ENCODE measurements around the gene GET3.
"Not testable (repeated sequence)": the region's sequence is repeated elsewhere in the genome, so short reads cannot be mapped to it uniquely, and the experiment has no call there.

GET3 gene

DNA sequence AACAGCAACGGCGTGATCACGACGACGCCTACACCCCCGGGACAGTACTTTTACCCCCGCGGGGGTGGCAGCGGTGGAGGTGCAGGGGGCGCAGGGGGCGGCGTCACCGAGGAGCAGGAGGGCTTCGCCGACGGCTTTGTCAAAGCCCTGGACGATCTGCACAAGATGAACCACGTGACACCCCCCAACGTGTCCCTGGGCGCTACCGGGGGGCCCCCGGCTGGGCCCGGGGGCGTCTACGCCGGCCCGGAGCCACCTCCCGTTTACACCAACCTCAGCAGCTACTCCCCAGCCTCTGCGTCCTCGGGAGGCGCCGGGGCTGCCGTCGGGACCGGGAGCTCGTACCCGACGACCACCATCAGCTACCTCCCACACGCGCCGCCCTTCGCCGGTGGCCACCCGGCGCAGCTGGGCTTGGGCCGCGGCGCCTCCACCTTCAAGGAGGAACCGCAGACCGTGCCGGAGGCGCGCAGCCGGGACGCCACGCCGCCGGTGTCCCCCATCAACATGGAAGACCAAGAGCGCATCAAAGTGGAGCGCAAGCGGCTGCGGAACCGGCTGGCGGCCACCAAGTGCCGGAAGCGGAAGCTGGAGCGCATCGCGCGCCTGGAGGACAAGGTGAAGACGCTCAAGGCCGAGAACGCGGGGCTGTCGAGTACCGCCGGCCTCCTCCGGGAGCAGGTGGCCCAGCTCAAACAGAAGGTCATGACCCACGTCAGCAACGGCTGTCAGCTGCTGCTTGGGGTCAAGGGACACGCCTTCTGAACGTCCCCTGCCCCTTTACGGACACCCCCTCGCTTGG lies 55.0 kb downstream of the GET3 start:
- H3K27me3 ChIP-seq (ENCODE audit: low read depth), result no peaks in the 10 kb centered on the region
- in situ Hi-C loops (cut with MboI; ENCODE audit: low sequenced_read_pairs), result no loop called here
- peak; percentile 64 to 84 for DNase-seq (ENCODE audit: low spot score in 2 of 2)
- peaks cover 9% of the 10 kb centered on the region for H3K36me3 ChIP-seq (replicated peaks)
- H3K9me3 ChIP-seq, result no peaks in the 10 kb centered on the region; the same call in 1 of the 2 replicates
- peak overlapping the region; percentile 59 for H3K4me3 ChIP-seq
- peaks cover 21% of the 10 kb centered on the region for H3K4me1 ChIP-seq

- in situ Hi-C loops (cut with MboI; ENCODE audit: low sequenced_read_pairs), result no loop called here
- no peaks in the 10 kb centered on the region for H3K27me3 ChIP-seq (ENCODE audit: low read depth)
- H3K36me3 ChIP-seq (replicated peaks), result peaks cover 10% of the 10 kb centered on the region
- H3K4me3 ChIP-seq, result peak overlapping the region; percentile 59
- H3K9me3 ChIP-seq, result no peaks in the 10 kb centered on the region; the same call in 1 of the 2 replicates
- peaks cover 21% of the 10 kb centered on the region for H3K4me1 ChIP-seq
- DNase-seq (ENCODE audit: low spot score in 2 of 2), result no peak
These were observed 55.6 kb downstream of the GET3 start for GRCh38 chr19:12792853-12793289.

- Histone ChIP-seq H3K9me3 (no peaks in the 10 kb centered on the region; the same call in 1 of the 2 replicates), H3K4me1 (peaks cover 21% of the 10 kb centered on the region), H3K27me3 (ENCODE audit: low read depth) (no peaks in the 10 kb centered on the region), H3K36me3 (replicated peaks) (peaks cover 10% of the 10 kb centered on the region), H3K4me3 (peak overlapping the region; percentile 59)
- in situ Hi-C loops (cut with MboI; ENCODE audit: low sequenced_read_pairs), result no loop called here
- DNase-seq (ENCODE audit: low spot score in 2 of 2), result peak; percentile 88 to 93
These were observed 56.2 kb downstream of the GET3 start for GRCh38 chr19:12793290-12794195.

- in situ Hi-C loops (cut with MboI; ENCODE audit: low sequenced_read_pairs), result no loop called here
- Histone ChIP-seq H3K4me3 (peak overlapping the region; percentile 59), H3K27me3 (ENCODE audit: low read depth) (no peaks in the 10 kb centered on the region), H3K36me3 (replicated peaks) (peaks cover 18% of the 10 kb centered on the region), H3K4me1 (peaks cover 13% of the 10 kb centered on the region), H3K9me3 (no peaks in the 10 kb centered on the region; the same call in 1 of the 2 replicates)
- DNase-seq (ENCODE audit: low spot score in 2 of 2), result no peak
These were observed 57.1 kb downstream of the GET3 start for GRCh38 chr19:12794196-12794941.

DNA sequence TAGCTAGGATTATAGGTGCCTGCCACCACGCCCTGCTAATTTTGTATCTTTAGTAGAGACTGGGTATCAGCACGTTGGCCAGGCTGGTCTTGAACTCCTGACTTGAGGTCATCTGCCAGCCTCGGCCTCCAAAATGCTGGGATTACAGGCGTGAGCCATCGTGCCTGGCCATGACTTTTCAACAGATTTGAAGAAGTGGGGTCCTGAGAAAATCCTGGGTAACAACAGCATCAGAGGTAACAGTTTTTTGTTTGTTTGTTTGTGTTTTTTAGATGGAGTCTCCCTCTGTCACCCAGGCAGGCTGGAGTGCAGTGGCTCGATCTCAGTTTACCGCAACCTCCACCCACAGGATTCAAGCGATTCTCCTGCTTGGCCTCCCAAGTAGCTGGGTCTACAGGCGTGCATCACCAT lies 57.7 kb downstream of the GET3 start:
- H3K36me3 ChIP-seq (replicated peaks), result peaks cover 24% of the 10 kb centered on the region
- in situ Hi-C loops (cut with MboI; ENCODE audit: low sequenced_read_pairs), result no loop called here
- no peaks in the 10 kb centered on the region; the same call in 1 of the 2 replicates for H3K9me3 ChIP-seq
- no peak for DNase-seq (ENCODE audit: low spot score in 2 of 2)
- peaks cover 13% of the 10 kb centered on the region for H3K4me1 ChIP-seq
- H3K4me3 ChIP-seq, result no peak overlapping the region
- H3K27me3 ChIP-seq (ENCODE audit: low read depth), result no peaks in the 10 kb centered on the region

GRCh38 chr19:12796146-12797071 lies 59.1 kb downstream of the GET3 start:
- DNase-seq (ENCODE audit: low spot score in 2 of 2), result peak; percentile 86 to 88
- Histone ChIP-seq H3K27me3 (ENCODE audit: low read depth) (no peaks in the 10 kb centered on the region), H3K36me3 (replicated peaks) (peaks cover 35% of the 10 kb centered on the region), H3K4me3 (no peak overlapping the region), H3K4me1 (peaks cover 10% of the 10 kb centered on the region), H3K9me3 (no peaks in the 10 kb centered on the region; the same call in 1 of the 2 replicates)
- in situ Hi-C loops (cut with MboI; ENCODE audit: low sequenced_read_pairs), result no loop called here

- no peaks in the 10 kb centered on the region for H3K27me3 ChIP-seq (ENCODE audit: low read depth)
- in situ Hi-C loops (cut with MboI; ENCODE audit: low sequenced_read_pairs), result no loop called here
- peaks cover 37% of the 10 kb centered on the region for H3K36me3 ChIP-seq (replicated peaks)
- H3K4me3 ChIP-seq, result no peak overlapping the region
- DNase-seq (ENCODE audit: low spot score in 2 of 2), result no peak
- peaks cover 11% of the 10 kb centered on the region for H3K4me1 ChIP-seq
- H3K9me3 ChIP-seq, result no peaks in the 10 kb centered on the region; the same call in 1 of the 2 replicates
These were observed 59.9 kb downstream of the GET3 start for GRCh38 chr19:12797141-12797587.

DNA sequence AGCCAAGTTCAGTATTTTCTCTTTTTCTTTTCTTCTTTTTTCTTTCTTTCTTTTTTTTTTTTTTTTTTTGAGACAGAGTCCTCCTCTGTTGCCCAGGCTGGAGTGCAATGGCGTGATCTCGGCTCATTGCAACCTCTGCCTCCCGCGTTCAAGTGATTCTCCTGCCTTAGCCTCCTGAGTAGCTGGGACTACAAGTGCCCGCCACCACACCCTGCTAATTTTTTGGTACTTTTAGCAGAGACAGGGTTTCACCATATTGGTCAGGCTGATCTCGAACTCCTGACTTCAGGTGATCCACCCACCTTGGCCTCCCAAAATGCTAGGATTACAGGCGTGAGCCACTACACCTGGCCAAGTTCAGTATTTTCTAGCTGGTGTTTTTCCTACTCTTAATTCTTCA lies 60.3 kb downstream of the GET3 start:
- Histone ChIP-seq H3K36me3 (replicated peaks) (peaks cover 37% of the 10 kb centered on the region), H3K4me1 (peaks cover 15% of the 10 kb centered on the region)
- H3K9me3 ChIP-seq; in situ Hi-C loops (cut with MboI; ENCODE audit: low sequenced_read_pairs); H3K27me3 ChIP-seq (ENCODE audit: low read depth); DNase-seq (ENCODE audit: low spot score in 2 of 2); H3K4me3 ChIP-seq: not testable (repeated sequence)

All from HAP-1 (cell line).